Calu3 (cell line): ENCODE results near the gene ADAR. TPM values are rescaled to one million over a fixed set of nuclear protein-coding genes. Genes with fewer than 3 reads are reported as not detected.

ENCODE experiments used
- BruUV-seq: library from RNA; stranded (reverse); fragments of 400-500 nt; replicated peaks from 2 replicates; lab custom pipeline; 2021; lab: Mats Ljungman, UMichigan
- CTCF ChIA-PET: fragments of 300-600 bp; sonication (Branson Sonifier 250); formaldehyde crosslinking; loops from one replicate; lab custom pipeline; 2022; ENCODE audit warnings: antibody characterized with exemption; lab: Charles Lee
- DNase-seq: peaks from one replicate; pipeline ENCODE4 v3.0.0; 2022
- H3K27ac Mint-ChIP-seq: one replicate; pipeline ENCODE4 v1.8.0; 2022; ENCODE audit warnings: mixed read lengths; ENCODE audit not compliant: unreplicated experiment
- H3K27me3 Mint-ChIP-seq: one replicate; pipeline ENCODE4 v1.8.0; 2022; ENCODE audit warnings: mixed read lengths; ENCODE audit not compliant: unreplicated experiment
- H3K36me3 Mint-ChIP-seq: one replicate; pipeline ENCODE4 v1.8.0; 2022; ENCODE audit warnings: mild to moderate bottlenecking, moderate library complexity, mixed read lengths; ENCODE audit not compliant: insufficient read depth, unreplicated experiment
- H3K4me1 Mint-ChIP-seq: one replicate; pipeline ENCODE4 v1.8.0; 2022; ENCODE audit warnings: mild to moderate bottlenecking, low read depth, mixed read lengths; ENCODE audit not compliant: unreplicated experiment
- H3K4me3 Mint-ChIP-seq: one replicate; pipeline ENCODE4 v1.8.0; 2022; ENCODE audit warnings: mild to moderate bottlenecking, low read depth, moderate library complexity, mixed read lengths; ENCODE audit not compliant: unreplicated experiment
- H3K9me3 Mint-ChIP-seq: one replicate; pipeline ENCODE4 v1.8.0; 2022; ENCODE audit warnings: low read depth, mixed read lengths; ENCODE audit not compliant: unreplicated experiment
- intact Hi-C: fragments of 100-400 bp; cut with micrococcal nuclease; formaldehyde crosslinking; loops from one replicate; pipeline ENCODE4 v1.10.0; 2022; ENCODE audit not compliant: unreplicated experiment
- total RNA-seq: library from RNA; stranded (reverse); gene quantifications from 2 replicates; pipeline ENCODE4 v1.2.3, GENCODE V29; 2022
- TF ChIP-seq, protein P1 (sequence below): fragments of 200-600 bp; IDR thresholded peaks from one replicate; pipeline ENCODE4 v1.8.0; 2022; ENCODE audit warnings: antibody characterized with exemption; ENCODE audit not compliant: unreplicated experiment

Gene ADAR
- total RNA-seq, 1 experiment from 2014 or later, result 298 TPM

GRCh38 chr1:154574716-154575115 is 33.3 kb downstream of the ADAR start:
- Mint-ChIP-seq H3K4me3 (no peak overlapping the region), H3K27me3 (peaks cover 68% of the 10 kb centered on the region), H3K9me3 (no peaks in the 10 kb centered on the region), H3K4me1 (no peaks in the 10 kb centered on the region), H3K36me3 (peaks cover 28% of the 10 kb centered on the region), H3K27ac (peak overlapping the region; percentile 18)
- TF ChIP-seq, protein P1, sequence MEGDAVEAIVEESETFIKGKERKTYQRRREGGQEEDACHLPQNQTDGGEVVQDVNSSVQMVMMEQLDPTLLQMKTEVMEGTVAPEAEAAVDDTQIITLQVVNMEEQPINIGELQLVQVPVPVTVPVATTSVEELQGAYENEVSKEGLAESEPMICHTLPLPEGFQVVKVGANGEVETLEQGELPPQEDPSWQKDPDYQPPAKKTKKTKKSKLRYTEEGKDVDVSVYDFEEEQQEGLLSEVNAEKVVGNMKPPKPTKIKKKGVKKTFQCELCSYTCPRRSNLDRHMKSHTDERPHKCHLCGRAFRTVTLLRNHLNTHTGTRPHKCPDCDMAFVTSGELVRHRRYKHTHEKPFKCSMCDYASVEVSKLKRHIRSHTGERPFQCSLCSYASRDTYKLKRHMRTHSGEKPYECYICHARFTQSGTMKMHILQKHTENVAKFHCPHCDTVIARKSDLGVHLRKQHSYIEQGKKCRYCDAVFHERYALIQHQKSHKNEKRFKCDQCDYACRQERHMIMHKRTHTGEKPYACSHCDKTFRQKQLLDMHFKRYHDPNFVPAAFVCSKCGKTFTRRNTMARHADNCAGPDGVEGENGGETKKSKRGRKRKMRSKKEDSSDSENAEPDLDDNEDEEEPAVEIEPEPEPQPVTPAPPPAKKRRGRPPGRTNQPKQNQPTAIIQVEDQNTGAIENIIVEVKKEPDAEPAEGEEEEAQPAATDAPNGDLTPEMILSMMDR, result no peak
- no peak for DNase-seq
- CTCF ChIA-PET, result interaction anchor here (1.7 kb wide), 1 partner anchor 13 kb away, joined by 3 read pairs; no protein-coding TSS in a partner anchor
- no TSS peak for BruUV-seq
- intact Hi-C loops, result no loop called here

DNA sequence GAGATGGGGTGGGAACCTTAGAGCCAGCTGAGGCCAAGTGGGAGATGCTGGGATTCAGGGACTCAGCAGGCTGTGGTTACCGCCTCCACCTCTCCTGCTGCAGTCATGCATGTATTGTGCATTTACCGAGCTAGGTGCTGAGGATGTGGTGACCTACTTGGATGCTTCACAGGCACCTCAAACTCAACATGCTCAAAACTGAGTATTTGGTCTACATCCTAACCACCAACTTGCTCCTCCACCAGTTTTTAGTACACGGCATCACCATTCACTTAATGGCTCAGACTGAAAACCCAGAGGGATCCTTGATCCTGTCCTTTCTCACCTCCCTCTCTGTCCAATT is 34.8 kb downstream of the ADAR start:
- TF ChIP-seq, protein P1, result no peak
- CTCF ChIA-PET, result no interaction called here
- H3K27me3 Mint-ChIP-seq, result peaks cover 84% of the 10 kb centered on the region
- H3K4me3 Mint-ChIP-seq, result no peak overlapping the region
- BruUV-seq, result no TSS peak
- intact Hi-C loops, result no loop called here
- no peaks in the 10 kb centered on the region for H3K9me3 Mint-ChIP-seq
- no peak overlapping the region for H3K27ac Mint-ChIP-seq
- peaks cover 23% of the 10 kb centered on the region for H3K36me3 Mint-ChIP-seq
- peaks cover 3% of the 10 kb centered on the region for H3K4me1 Mint-ChIP-seq
- DNase-seq, result no peak

- TF ChIP-seq, protein P1, result no peak
- Mint-ChIP-seq H3K27me3 (peaks cover 89% of the 10 kb centered on the region), H3K9me3 (no peaks in the 10 kb centered on the region), H3K27ac (no peak overlapping the region), H3K4me1 (peaks cover 8% of the 10 kb centered on the region), H3K4me3 (no peak overlapping the region), H3K36me3 (peaks cover 28% of the 10 kb centered on the region)
- BruUV-seq, result no TSS peak
- DNase-seq, result no peak
- CTCF ChIA-PET, result no interaction called here
- intact Hi-C loops, result no loop called here
These were observed 35.4 kb downstream of the ADAR start for GRCh38 chr1:154572468-154573167.

- Mint-ChIP-seq H3K36me3 (peaks cover 30% of the 10 kb centered on the region), H3K27ac (no peak overlapping the region), H3K4me3 (no peak overlapping the region), H3K9me3 (no peaks in the 10 kb centered on the region), H3K4me1 (peaks cover 8% of the 10 kb centered on the region), H3K27me3 (peaks cover 96% of the 10 kb centered on the region)
- TF ChIP-seq, protein P1, result no peak
- intact Hi-C loops, result no loop called here
- CTCF ChIA-PET, result no interaction called here
- BruUV-seq, result no TSS peak
- no peak for DNase-seq
These were observed 36.1 kb downstream of the ADAR start for GRCh38 chr1:154571964-154572288.
